Non-pigmented ciliary epithelial cell (primary cell): ENCODE data around the gene PLEKHH3.

Source experiments
- DNase-seq: peaks from one replicate; pipeline ENCODE4 v3.0.0-alpha.2; 2010; ENCODE audit warnings: low read depth

PLEKHH3 gene, protein sequence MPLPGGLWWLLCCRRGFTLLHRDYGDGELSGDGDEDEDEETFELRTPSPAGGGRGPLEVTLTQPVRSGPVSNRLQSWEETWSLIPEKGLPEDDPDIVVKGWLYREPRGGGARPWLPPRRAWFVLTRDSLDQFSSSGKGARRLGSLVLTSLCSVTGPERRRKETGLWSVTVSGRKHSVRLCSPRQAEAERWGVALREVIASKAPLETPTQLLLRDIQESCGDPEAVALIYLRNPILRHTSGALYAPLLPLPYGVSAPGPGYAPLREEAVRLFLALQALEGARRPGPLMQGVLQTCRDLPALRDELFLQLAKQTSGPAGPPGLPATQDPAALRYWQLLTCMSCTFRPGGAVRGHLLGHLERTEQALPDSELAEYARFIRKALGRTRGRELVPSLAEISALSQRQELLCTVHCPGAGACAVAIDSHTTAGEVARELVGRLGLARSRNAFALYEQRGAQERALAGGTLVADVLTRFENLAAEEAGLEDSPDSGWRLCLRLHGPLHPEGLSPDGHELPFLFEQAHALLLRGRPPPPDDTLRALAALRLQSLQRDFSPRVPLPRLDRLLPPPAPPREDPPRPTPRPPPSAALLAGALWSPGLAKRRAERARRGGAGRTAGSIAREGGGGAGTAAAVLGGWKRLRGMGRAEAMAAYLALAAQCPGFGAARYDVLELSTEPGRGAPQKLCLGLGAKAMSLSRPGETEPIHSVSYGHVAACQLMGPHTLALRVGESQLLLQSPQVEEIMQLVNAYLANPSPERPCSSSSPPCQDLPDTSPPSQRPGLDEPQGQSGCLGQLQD

DNA sequence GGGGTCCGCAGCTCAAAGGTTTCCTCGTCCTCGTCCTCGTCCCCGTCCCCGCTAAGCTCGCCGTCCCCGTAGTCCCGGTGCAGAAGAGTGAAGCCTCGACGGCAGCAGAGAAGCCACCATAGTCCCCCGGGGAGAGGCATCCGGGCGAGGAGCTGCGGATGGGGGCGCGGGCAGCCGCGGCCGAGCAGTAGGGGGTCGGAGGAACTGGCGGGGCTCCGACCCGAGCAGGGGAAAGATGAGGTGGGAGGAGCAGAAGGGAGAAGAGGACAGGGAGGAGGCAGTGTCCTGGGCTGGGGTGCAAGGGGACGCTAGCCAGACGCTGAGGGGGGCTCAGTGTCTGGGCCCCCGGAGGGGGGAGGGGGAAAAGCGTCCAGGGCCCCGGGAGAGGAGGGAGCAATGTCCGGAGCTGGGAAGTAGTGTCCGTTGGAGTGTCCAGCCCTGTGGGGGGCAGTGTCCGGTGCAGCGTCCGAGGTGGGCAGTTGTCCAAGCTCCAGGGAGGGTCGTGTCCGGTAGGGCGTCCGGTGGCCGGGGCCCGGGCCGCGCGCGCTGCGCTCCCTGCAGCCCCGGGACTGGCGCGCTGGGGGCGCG, at the start of gene PLEKHH3:
PLEKHH3 (minus strand) TSS at position 571 of the 588 bp plus-strand sequence; CDS start at position 140, 431 bp downstream.
- no peak for DNase-seq

DNA sequence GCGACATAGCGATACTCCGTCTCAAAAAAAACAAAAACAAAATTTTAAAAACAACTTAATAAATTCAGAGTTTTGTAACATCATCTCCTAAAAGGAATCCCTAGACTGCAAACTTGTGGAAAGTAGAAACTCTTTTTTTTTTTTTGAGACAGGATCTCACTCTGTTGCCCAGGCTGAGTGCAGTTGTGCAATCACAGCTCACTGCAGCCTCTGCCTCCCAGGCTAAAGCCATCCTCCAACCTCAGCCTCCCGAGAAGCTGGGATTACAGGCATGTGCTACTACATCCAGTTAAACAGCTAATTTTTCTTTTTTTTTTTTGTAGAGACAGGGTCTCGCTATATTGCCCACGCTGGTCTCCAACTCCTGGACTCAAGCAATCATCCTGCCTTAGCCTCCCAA, 48.3 kb upstream of the PLEKHH3 start:
- no peak for DNase-seq

DNA sequence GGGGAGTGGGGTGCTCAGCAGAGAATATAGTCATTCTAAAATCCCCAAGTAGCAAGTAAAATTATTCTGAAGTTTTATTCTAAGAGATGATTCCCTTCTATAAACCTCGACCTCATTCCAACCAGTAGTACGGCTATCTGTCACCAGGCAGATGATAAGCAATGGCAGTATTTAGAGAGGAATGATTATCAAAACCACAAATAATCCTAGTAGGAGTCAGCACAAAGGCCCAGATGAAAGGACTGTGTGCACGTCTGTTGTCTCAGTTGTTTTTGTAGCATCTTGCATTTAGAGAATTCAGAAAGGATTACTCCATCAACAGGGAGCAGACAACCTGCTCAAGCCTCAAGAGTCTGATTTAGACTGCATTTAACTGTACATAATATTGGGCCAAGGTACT, 46.8 kb upstream of the PLEKHH3 start:
- DNase-seq, result no peak

DNA sequence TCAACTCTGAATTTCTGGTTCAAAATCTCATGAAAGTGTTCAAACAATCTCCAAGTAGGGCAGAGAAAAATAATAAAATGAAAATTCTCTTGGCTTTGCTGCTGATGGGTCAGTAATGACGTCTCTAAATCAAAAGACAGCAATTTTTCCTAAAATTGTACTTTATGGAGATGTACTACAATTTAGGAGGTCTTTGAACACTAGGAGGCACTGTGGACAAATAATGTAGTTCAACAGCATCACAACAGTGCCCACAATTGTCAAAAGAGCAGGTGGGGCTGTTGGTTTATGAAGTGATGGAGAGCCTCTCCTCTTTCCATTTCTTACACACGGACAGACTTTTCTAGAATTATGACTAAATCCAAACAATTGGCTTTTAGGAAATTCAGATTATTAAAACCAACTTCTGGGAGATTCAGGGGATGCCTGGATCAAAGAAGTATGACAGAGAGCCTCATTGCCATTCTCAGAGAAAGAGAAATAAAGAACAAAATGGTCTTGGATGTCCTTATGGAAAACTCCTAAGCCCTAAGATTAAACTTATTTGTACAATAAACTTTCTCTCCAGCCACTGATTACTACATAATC, 44.3 kb upstream of the PLEKHH3 start:
- DNase-seq, result no peak

DNA sequence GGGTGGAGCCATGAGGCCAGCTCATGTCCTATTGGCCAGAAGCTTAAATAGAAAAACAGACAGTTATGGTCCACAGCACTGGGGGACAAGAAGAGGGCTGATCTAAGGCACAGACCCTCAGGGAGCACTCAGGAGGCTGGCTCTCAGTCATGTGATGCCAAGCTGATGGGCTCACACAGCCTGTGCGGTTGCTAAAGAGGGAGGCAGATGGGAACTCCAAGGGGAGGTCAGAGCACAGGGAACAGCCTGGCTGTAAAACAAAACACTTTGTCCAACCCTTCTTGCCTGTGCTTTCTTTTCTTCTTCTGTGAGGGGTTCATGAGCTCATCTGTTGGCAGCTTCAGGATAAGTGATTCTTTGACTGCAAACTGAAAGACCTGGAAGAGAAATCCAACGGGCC, 32.8 kb upstream of the PLEKHH3 start:
- no peak for DNase-seq

DNA sequence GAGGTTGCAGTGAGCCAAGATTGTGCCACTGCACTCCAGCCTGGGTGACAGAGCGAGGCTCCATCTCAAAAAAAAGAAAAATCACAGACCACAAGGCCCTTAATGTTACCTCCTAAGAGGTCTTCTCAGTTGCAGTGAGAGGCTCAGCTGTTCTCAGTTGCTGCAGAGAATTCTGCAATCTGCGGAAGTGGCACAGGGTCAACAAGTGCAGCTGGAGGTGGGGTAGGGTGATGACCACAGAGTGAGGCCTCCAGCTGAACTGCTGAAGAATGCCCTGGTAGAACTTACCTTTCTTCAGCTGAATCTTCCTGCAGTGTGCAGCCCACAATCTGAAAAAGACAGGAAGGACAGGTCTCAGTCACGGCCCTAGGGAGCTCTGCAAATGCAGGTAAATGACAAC, 31.8 kb upstream of the PLEKHH3 start:
- DNase-seq, result no peak

DNA sequence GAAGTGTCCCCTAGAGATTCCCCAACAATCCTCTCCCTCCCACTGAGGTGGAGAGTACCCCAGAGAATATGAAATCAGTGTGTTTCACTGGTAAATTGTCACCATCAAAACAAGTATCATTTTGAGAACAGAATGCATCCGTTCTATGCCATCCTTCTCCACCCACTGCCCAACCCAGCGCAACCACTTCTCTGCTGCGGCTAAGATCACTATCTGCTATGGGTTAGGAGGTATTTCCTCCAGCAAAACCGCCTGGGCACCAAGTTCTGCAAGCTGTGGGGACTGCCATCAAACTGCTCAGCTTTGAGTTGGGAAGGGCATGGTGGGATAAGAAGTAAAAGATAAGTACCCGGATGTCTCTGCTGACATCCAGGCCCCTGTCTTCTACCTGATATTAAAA, 29.9 kb upstream of the PLEKHH3 start:
- no peak for DNase-seq

DNA sequence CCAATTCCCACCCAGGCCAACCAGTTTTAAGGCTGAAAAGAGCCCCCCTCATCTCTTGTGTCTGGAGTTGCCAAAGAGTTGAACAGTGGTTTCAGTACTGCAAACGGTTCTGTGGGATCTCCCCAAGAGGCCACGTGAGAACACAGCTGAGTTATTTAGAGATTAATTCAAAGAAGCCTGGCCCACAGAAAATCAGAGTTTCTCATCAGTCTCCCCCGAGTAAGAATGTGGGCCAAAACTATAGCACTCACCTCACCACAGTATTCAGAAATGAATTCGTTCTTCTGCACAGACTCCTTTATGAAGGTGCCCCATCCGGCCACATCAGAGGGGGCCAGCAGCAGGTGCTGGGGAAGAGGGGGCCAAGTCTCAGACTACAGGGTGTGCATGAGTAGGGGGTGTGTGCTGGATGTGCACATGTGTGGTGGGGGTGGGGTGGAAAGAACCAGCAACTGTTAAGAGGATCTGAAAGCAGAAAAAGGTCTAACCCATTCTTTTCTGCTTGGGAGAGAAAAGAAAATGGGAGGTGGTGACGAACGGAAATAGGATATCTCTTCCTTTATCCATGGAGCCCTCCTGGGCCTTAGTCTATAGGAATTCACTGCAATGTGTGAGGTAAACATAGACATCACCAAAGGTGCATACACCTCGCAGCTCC, 28.2 kb upstream of the PLEKHH3 start:
- DNase-seq, result no peak

DNA sequence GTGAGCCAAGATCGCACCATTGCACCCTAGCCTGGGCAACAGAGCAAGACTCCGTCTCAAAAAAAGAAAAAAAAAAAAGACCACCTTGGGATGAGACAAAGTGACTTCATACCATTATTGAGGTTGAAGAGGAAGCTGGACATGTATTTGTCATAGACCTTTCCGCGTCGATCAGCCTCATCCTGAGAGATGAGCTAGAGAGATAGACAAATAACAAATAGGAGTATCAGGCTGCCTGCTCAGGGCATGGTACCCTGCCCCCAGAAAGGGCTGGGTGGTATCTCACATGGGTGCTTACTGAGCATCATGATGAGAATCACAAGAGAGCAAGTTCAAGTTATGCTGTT, 27.7 kb upstream of the PLEKHH3 start:
- DNase-seq, result no peak

DNA sequence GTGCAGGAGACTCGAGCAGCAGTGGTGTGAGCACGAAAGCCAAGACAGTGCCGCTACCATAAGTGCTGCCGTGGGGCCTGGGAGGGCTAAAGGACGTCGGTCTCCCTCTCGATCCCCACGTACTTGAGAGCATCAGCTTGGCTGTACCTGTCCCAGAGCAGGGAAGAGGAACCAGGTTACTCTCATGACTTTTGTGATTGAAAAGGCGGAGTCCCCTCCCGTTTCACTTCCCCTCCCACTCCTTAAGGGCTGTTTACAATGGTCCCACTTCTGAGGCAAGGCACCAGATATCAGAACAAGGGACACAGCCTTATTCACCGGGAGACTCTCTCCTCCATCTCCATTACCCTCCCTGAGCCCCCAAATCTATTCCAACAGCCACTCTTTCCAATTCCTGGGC, 25.7 kb upstream of the PLEKHH3 start:
- no peak for DNase-seq

DNA sequence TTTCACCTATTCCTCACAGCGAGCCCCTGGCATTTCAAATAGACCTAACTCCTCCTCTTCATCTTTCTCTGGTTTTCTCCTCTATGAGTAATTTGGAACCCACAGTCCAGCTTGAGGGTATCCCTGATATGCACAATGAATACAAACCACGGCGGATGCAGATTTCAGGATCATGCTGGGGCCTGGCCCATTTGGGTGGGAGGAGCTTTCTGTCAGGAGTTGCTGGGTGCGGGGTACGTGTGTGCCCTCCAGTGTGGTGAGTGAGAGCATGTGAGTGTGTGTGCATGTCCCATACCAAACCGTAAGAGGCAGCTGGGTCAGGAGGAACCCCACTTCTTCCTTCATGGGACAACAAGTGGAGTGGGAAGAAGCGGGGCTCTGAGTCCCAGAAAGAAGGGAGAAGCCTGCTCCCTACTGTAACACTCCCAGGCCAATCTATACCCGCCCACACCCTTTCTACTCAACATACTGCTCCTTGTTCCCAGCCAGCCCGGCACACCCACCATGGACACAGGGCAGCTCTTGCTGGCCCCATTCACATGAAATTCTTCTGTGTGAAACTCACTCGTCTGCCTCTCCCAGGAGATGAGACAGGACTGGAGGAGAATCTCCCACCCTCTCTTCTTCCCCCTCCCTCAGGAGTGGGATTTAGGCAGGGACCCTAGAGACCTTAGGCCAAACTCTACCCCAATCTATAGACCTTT, 23.9 kb upstream of the PLEKHH3 start:
- DNase-seq, result no peak

DNA sequence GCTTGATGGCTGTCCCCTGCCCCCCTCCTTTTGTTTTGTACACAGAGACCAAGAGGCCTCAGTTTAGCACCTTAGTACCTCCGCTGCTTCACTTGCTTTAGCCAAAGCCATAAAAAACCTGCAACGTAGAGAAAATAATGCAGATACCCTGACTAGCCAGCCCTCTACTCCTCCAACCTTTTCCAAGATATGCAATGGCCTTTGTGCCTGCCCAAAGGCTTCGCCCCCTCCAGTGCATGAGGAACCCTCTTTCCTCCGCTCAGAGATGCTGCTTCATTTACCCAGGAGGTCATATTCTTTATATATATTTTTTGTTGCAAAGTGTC, 22.6 kb upstream of the PLEKHH3 start:
- no peak for DNase-seq

DNA sequence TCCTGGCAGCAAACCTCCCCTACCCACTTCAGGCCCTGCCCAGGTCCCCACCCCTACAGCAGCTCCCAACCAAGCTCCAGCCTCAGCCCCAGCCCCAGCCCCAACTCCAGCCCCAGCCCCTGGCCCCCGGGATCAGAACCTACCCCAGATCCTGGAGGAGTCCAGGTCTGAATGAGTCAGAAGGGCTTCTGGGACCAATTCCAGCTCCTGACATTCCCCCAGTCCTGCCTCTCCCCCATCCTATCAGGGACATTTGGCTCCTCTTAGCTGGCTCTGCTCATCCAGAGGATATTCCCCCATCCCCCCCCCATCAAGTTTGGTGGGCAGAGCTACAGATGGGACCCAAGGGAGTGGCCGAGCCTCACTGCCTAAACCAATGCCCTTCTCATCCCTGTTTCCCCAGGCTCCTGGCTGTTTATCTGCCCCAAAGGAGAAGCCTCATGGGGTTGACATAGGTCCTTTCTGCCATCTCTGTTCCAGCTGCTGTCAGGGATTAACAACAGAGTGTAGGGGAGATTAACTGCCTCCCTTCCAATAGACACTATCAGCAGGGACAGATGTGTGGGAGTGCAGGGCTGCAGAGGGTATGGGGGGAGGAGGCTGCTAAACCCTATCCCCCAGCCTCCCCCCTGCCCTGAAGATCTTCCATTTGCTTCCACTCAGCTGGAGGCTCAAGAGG, 22.1 kb upstream of the PLEKHH3 start:
- no peak for DNase-seq

DNA sequence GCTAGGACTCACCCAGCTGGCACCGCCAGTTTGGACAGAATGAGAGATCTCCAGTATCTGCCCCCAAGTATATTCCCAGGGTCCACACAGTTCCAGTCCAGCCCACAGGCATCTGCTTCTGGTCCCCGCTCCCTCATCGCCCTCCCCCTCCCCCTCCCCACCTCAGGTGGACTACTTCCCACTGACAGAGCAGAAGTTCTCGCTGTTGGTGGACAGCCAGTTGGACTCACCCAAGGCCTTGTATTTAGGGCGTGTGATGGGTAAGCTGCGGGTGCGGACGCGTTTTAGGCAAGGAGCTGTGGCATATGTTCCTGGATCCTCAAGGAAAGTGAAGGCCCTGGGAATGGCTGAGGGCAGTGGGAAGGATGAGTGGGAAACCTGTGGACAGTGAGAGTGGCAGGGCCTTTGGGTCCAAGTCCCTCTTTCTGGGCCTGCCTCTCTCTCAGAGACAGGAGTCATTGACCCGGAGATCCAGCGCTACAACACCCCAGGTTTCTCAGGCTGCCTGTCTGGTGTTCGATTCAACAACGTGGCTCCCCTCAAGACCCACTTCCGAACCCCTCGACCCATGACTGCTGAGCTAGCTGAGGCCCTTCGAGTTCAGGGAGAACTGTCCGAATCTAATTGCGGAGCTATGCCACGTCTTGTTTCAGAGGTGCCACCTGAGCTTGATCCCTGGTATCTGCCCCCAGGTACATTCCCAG, 20.5 kb upstream of the PLEKHH3 start:
- no peak for DNase-seq

DNA sequence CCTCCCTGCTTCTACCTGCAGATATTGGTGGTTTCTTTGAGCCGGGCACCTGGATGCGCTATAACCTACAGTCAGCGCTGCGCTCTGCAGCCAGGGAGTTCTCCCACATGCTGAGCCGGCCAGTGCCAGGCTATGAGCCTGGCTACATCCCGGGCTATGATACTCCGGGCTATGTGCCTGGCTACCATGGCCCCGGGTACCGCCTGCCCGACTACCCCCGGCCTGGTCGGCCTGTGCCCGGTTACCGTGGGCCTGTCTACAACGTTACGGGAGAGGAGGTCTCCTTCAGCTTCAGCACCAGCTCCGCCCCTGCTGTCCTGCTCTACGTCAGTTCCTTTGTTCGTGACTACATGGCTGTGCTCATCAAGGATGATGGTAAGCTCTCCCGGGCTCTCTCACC, 18.7 kb upstream of the PLEKHH3 start:
- DNase-seq, result no peak

DNA sequence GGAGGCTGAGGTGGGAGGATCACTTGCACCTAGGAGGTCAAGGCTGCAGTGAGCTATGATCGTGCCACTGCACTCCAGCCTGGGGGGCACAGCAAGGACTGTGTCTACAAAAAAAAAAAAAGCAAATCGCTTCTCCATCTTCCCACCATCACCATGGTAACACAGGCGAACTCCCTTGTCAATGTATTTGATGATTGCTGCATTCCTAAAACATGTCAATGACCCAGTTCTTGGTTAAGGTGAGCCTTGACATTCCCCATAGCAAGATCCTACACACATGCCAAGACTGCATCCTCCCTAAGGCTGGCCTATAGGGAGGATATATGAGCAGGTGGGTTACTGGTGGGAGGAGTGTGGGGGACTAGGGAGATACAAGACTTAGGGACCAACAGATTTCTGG, 17.7 kb upstream of the PLEKHH3 start:
- no peak for DNase-seq

DNA sequence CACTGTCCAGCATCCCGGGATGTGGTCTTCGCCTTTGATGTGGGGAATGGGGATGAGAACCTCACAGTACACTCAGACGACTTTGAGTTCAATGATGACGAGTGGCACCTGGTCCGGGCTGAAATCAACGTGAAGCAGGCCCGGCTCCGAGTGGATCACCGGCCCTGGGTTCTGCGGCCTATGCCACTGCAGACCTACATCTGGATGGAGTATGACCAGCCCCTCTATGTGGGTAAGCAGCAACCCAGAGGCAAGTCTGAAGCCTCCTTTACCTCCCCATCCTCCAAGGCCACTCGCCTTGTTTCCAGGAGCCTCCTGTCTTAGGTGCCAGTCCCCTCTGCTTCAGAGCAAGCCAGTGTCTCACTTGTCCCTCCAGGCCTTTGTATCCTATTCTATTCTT, 15.7 kb upstream of the PLEKHH3 start:
- DNase-seq, result no peak

DNA sequence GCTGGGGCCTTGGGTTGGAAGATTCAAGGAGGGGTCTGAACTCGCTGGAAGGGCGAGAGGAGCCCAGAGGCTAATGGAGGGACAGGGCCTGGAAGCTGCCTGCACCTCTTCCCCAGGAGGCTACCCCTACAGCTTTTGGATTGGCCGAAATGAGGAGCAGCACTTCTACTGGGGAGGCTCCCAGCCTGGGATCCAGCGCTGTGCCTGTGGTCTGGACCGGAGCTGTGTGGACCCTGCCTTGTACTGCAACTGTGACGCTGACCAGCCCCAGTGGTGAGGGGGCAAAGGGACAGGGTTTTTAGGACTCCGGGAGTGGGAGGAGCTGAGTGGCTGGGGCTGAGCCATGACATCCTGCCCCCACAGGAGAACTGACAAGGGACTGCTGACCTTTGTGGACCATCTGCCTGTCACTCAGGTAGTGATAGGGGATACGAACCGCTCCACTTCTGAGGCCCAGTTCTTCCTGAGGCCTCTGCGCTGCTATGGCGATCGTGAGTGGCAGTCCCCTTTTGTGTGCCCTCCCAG, 14.3 kb upstream of the PLEKHH3 start:
- DNase-seq, result no peak

DNA sequence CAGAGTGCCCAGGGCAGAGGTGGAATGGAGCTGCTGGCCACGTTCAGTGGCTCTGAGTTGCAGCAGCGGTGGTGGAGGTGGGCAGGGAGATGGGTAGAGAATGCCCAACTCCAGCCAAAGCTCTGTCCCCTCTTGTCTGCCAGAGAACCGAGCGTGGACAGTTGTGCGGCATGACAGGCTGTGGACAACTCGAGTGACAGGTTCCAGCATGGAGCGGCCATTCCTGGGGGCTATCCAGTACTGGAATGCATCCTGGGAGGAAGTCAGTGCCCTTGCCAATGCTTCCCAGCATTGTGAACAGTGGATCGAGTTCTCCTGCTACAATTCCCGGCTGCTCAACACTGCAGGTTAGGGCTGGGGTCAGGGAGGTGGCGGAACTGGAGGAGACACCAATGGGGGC, 13.8 kb upstream of the PLEKHH3 start:
- DNase-seq, result no peak

DNA sequence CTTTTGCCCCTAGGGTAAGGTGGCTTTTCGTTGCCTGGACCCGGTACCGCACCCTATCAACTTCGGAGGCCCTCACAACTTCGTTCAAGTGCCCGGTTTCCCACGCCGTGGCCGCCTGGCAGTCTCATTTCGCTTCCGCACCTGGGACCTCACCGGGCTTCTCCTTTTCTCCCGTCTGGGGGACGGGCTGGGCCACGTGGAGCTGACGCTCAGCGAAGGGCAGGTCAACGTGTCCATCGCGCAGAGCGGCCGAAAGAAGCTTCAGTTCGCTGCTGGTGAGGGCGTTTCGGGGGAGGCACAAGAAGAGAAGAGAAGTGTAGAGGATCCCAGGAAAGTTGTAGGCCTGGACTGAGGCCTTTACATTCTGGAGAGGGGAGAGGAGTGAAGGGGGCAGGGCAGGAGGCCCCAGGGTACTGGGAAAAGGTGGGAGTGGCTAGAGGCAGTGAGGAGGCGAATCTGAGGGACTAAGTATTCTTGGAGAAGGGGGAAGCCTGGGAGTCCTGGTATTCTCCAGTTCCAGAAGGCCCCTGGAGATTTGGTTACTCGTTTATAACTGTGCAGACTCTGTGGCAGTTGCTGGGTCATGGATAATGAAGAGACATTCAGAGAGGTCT, 11.0 kb upstream of the PLEKHH3 start:
- no peak for DNase-seq
